Keratinocyte (primary cell): ENCODE data around the gene SPTAN1. TPM values are rescaled to one million over a fixed set of nuclear protein-coding genes. Genes with fewer than 3 reads are reported as not detected.

ENCODE experiments used
- DNase-seq: peaks from one replicate; pipeline ENCODE4 v3.0.0-alpha.2; 2011; ENCODE audit warnings: low read depth, missing footprints, low spot score
- FAIRE-seq: peaks from 2 replicates; lab custom pipeline; 2011; peaks lifted over from hg19 to GRCh38; lab: Jason Lieb, UNC
- H2AFZ ChIP-seq: 2 replicates; pipeline ENCODE4 v1.6.0; 2012; ENCODE audit warnings: low read length, control low read depth, inconsistent platforms; ENCODE audit not compliant: control insufficient read depth
- H3K27ac ChIP-seq: 2 replicates; pipeline ENCODE4 v1.5.1; 2011; ENCODE audit warnings: low read length; ENCODE audit not compliant: control insufficient read depth, insufficient read depth
- H3K27me3 ChIP-seq: 3 replicates; pipeline ENCODE4 v1.6.0; 2011; ENCODE audit warnings: low read length; ENCODE audit not compliant: control insufficient read depth, insufficient read depth; ENCODE audit errors: extremely low read depth
- H3K36me3 ChIP-seq, 2 experiments: 2 replicates in 1 of 2; 3 replicates in 1 of 2; pipeline ENCODE4 v1.5.1; 2011; ENCODE audit warnings: low read length in 2 of 2, mild to moderate bottlenecking in 1 of 2; ENCODE audit not compliant: control insufficient read depth in 2 of 2, insufficient read depth in 2 of 2; ENCODE audit errors: extremely low read depth in 1 of 2
- H3K4me1 ChIP-seq: 3 replicates; pipeline ENCODE4 v1.5.1; 2011; ENCODE audit warnings: low read length; ENCODE audit not compliant: control insufficient read depth, insufficient read depth; ENCODE audit errors: extremely low read depth
- H3K4me2 ChIP-seq: 3 replicates; pipeline ENCODE4 v1.6.0; 2011; ENCODE audit warnings: low read depth, low read length; ENCODE audit not compliant: control insufficient read depth, insufficient read depth; ENCODE audit errors: extremely low read depth
- H3K4me3 ChIP-seq, 3 experiments: fragments of 200-600 bp in 1 of 3; sonication (generic) in 1 of 3; 2 replicates in 2 of 3; 3 replicates in 1 of 3; pipeline ENCODE4 v1.5.1; 2011 to 2016; ENCODE audit warnings: low read length in 3 of 3, mild to moderate bottlenecking in 3 of 3, control low read depth in 2 of 3, inconsistent platforms in 1 of 3, low read depth in 1 of 3, mixed read lengths in 1 of 3, mixed run types in 1 of 3, moderate library complexity in 1 of 3; ENCODE audit not compliant: control insufficient read depth in 2 of 3, insufficient read depth in 2 of 3; ENCODE audit errors: extremely low read depth in 1 of 3
- H3K79me2 ChIP-seq: 2 replicates; pipeline ENCODE4 v1.6.0; 2012; ENCODE audit warnings: low read length; ENCODE audit not compliant: control insufficient read depth, insufficient read depth
- H3K9ac ChIP-seq: 3 replicates; pipeline ENCODE4 v1.6.0; 2011; ENCODE audit warnings: low read length; ENCODE audit not compliant: control insufficient read depth, insufficient read depth; ENCODE audit errors: extremely low read depth
- H3K9me1 ChIP-seq: 3 replicates; pipeline ENCODE4 v1.6.0; 2011; ENCODE audit warnings: low read length; ENCODE audit not compliant: control insufficient read depth, insufficient read depth; ENCODE audit errors: extremely low read depth
- H3K9me3 ChIP-seq: 2 replicates; pipeline ENCODE4 v1.5.1; 2012; ENCODE audit warnings: low read depth, low read length; ENCODE audit not compliant: control insufficient read depth
- H4K20me1 ChIP-seq: 3 replicates; pipeline ENCODE4 v1.6.0; 2011; ENCODE audit warnings: low read length; ENCODE audit not compliant: control insufficient read depth, insufficient read depth; ENCODE audit errors: extremely low read depth
- CTCF ChIP-seq, 3 experiments: IDR thresholded peaks in 1 of 3; conservative IDR thresholded peaks in 1 of 3; optimal IDR thresholded peaks in 1 of 3; 2 replicates in 2 of 3; 3 replicates in 1 of 3; pipeline versions ENCODE3 to v1.5.1; 2011; ENCODE audit warnings: low read length in 3 of 3, mild to moderate bottlenecking in 3 of 3, moderate library complexity in 2 of 3, control low read depth in 1 of 3, inconsistent platforms in 1 of 3; ENCODE audit not compliant: insufficient read depth in 2 of 3; ENCODE audit errors: extremely low read depth in 1 of 3
- EZH2 ChIP-seq: IDR thresholded peaks from one replicate; pipeline ENCODE4 v1.6.1; 2012; ENCODE audit warnings: inconsistent platforms, mild to moderate bottlenecking, low read length, moderate library complexity
- dilution Hi-C: fragments of 300-500 bp; cut with MboI; formaldehyde crosslinking; loops from one replicate; pipeline ENCODE4 v1.7.0; 2020; ENCODE audit warnings: low sequenced_read_pairs; ENCODE audit not compliant: extremely low pct_ligation_motif_present
- polyA plus RNA-seq, 5 experiments: library from polyadenylated mRNA; depleted of rRNA in 3 of 5; stranded (reverse) in 3 of 5; stranded (forward) in 1 of 5; unstranded in 1 of 5; fragments of >200 nt; gene quantifications; 1 replicate in 1 of 5; 2 replicates in 3 of 5; 3 replicates in 1 of 5; pipeline versions ENCODE4 v1.2.1 to v1.2.3, GENCODE V29; 2011 to 2012; ENCODE audit warnings: missing spikeins in 2 of 5, low read depth in 1 of 5, low replicate concordance in 1 of 5

The SPTAN1 gene
- polyA plus RNA-seq, 1 donor (not counting 4 experiments of a cell fraction or from before 2014, with no cell fraction given) = 98.7 TPM

GRCh38 chr9:128633601-128634000 is 81.2 kb downstream of the SPTAN1 start:
- no peak overlapping the region for H3K4me2 ChIP-seq
- H3K36me3 ChIP-seq = peaks cover 24 to 34% of the 10 kb centered on the region in 2 experiments
- dilution Hi-C loops = no loop called here
- no peaks in the 10 kb centered on the region for H3K9me3 ChIP-seq
- no peak overlapping the region for H3K4me3 ChIP-seq
- H3K4me1 ChIP-seq = peaks cover 19% of the 10 kb centered on the region
- DNase-seq (no peak), FAIRE-seq (no peak)
- no peak for TF ChIP-seq EZH2
- no peak for TF ChIP-seq CTCF (optimal IDR thresholded peaks at IDR 0.05 in 1 of 3, IDR thresholded peaks at IDR 0.05 in 1 of 3, conservative IDR thresholded peaks at IDR 0.05 in 1 of 3; ENCODE audit: extremely low read depth in 1 of 3, insufficient read depth in 2 of 3, low read length in 3 of 3)
- H3K9me1 ChIP-seq = no peaks in the 10 kb centered on the region
- no peaks in the 10 kb centered on the region for H3K79me2 ChIP-seq
- no peak overlapping the region for H2AFZ ChIP-seq
- no peaks in the 10 kb centered on the region for H3K27me3 ChIP-seq
- no peak overlapping the region for H3K9ac ChIP-seq
- no peak overlapping the region for H3K27ac ChIP-seq
- H4K20me1 ChIP-seq = no peaks in the 10 kb centered on the region

- Histone ChIP-seq H3K27ac (no peak overlapping the region), H4K20me1 (no peaks in the 10 kb centered on the region), H2AFZ (no peak overlapping the region), H3K36me3 (peaks cover 22 to 34% of the 10 kb centered on the region in 2 experiments), H3K4me3 (no peak overlapping the region), H3K9ac (no peak overlapping the region), H3K9me3 (no peaks in the 10 kb centered on the region), H3K4me1 (peaks cover 19% of the 10 kb centered on the region), H3K4me2 (no peak overlapping the region), H3K79me2 (no peaks in the 10 kb centered on the region), H3K9me1 (no peaks in the 10 kb centered on the region), H3K27me3 (no peaks in the 10 kb centered on the region)
- TF ChIP-seq EZH2 = no peak
- no peak for TF ChIP-seq CTCF (optimal IDR thresholded peaks at IDR 0.05 in 1 of 3, IDR thresholded peaks at IDR 0.05 in 1 of 3, conservative IDR thresholded peaks at IDR 0.05 in 1 of 3; ENCODE audit: extremely low read depth in 1 of 3, insufficient read depth in 2 of 3, low read length in 3 of 3)
- no peak for DNase-seq
- dilution Hi-C loops = no loop called here
- no peak for FAIRE-seq
These were observed 81.7 kb downstream of the SPTAN1 start for GRCh38 chr9:128634111-128634510.
